HEK293 (cell line): ENCODE measurements around the gene AGK.

Experiments
- CTCF ChIA-PET: fragments of 350-600 bp; formaldehyde crosslinking; extraction: SDS; loops from one replicate; lab custom pipeline; 2021; ENCODE audit warnings: antibody characterized with exemption; lab: Yijun Ruan, JAX
- POLR2A ChIA-PET: fragments of 300-600 bp; formaldehyde crosslinking; extraction: SDS; loops from one replicate; lab custom pipeline; 2020; ENCODE audit warnings: antibody characterized with exemption, inconsistent platforms; lab: Yijun Ruan, JAX
- H3K27ac ChIP-seq: fragments of 200-500 bp; sonication (Bioruptor generic); 2 replicates; pipeline ENCODE4 v1.5.1; 2014; ENCODE audit warnings: low read depth, low read length, control low read depth, inconsistent platforms; ENCODE audit errors: extremely low read depth
- H3K36me3 ChIP-seq, 2 experiments: fragments of 200-500 bp in 1 of 2; sonication (Bioruptor generic) in 1 of 2; 1 replicate in 1 of 2; 2 replicates in 1 of 2; pipeline ENCODE4 v1.5.1; 2014 to 2017; ENCODE audit warnings: inconsistent platforms in 2 of 2, low read length in 2 of 2; ENCODE audit not compliant: control insufficient read depth in 2 of 2, insufficient read depth in 1 of 2
- H3K4me1 ChIP-seq: fragments of 200-500 bp; sonication (Bioruptor generic); 2 replicates; pipeline ENCODE4 v1.5.1; 2014; ENCODE audit warnings: mild to moderate bottlenecking, low read length, inconsistent platforms; ENCODE audit not compliant: control insufficient read depth, insufficient read depth
- H3K4me3 ChIP-seq: 2 replicates; pipeline ENCODE4 v1.5.1; 2011; ENCODE audit warnings: low read depth, mild to moderate bottlenecking, control low read depth, low read length, moderate library complexity
- H3K9me3 ChIP-seq: fragments of 200-500 bp; sonication (Bioruptor generic); 2 replicates; pipeline ENCODE4 v1.5.1; 2014; ENCODE audit warnings: low read depth, low read length, inconsistent platforms; ENCODE audit not compliant: control insufficient read depth, insufficient read depth
- REPIN1 ChIP-seq: fragments of 450-650 bp; formaldehyde crosslinking; IDR thresholded peaks from 2 replicates; pipeline ENCODE4 v1.5.1; 2017; ENCODE audit warnings: missing biosample characterization, missing genetic modification characterization, low read depth
- SCRT1 ChIP-seq: fragments of 450-650 bp; formaldehyde crosslinking; IDR thresholded peaks from 2 replicates; pipeline ENCODE4 v1.5.1; 2016; ENCODE audit warnings: missing biosample characterization, missing genetic modification characterization, borderline replicate concordance
- TCF7L2 ChIP-seq: IDR thresholded peaks from 2 replicates; pipeline ENCODE4 v1.6.1; 2011; ENCODE audit warnings: low read depth, mild to moderate bottlenecking, inconsistent platforms, low read length, moderate library complexity, borderline replicate concordance
- TSHZ1 ChIP-seq: fragments of 450-650 bp; formaldehyde crosslinking; IDR thresholded peaks from 2 replicates; pipeline ENCODE4 v1.5.1; 2016; ENCODE audit warnings: missing biosample characterization, missing genetic modification characterization, borderline replicate concordance
- ZBTB7A ChIP-seq: fragments of 450-650 bp; formaldehyde crosslinking; IDR thresholded peaks from 2 replicates; pipeline ENCODE4 v1.5.1; 2016; ENCODE audit warnings: low read depth, missing biosample characterization, missing genetic modification characterization
- ZNF26 ChIP-seq: fragments of 450-650 bp; formaldehyde crosslinking; IDR thresholded peaks from 2 replicates; pipeline ENCODE4 v1.5.1; 2016; ENCODE audit warnings: missing biosample characterization, missing genetic modification characterization
- ZNF274 ChIP-seq, 2 experiments: fragments of 200-500 bp in 1 of 2; fragments of 450-650 bp in 1 of 2; sonication (Bioruptor generic) in 1 of 2; formaldehyde crosslinking in 1 of 2; IDR thresholded peaks; 2 replicates each; pipeline versions ENCODE4 v1.5.1 to v1.6.1; 2014 to 2016; ENCODE audit warnings: borderline replicate concordance in 1 of 2, inconsistent platforms in 1 of 2, low read length in 1 of 2, missing biosample characterization in 1 of 2, missing genetic modification characterization in 1 of 2
- ZNF280C ChIP-seq: fragments of 450-650 bp; formaldehyde crosslinking; IDR thresholded peaks from 2 replicates; pipeline ENCODE4 v1.5.1; 2016; ENCODE audit warnings: missing biosample characterization, missing genetic modification characterization
- ZNF341 ChIP-seq: fragments of 450-650 bp; formaldehyde crosslinking; IDR thresholded peaks from 2 replicates; pipeline ENCODE4; 2016; ENCODE audit warnings: low read depth, missing biosample characterization, missing genetic modification characterization
- ZNF518A ChIP-seq: fragments of 450-650 bp; formaldehyde crosslinking; conservative IDR thresholded peaks from 2 replicates; pipeline ENCODE4 v1.5.1; 2016; ENCODE audit warnings: low read depth, missing biosample characterization, missing genetic modification characterization
- ZNF544 ChIP-seq: fragments of 450-650 bp; formaldehyde crosslinking; IDR thresholded peaks from 2 replicates; pipeline ENCODE4 v1.5.0; 2017; ENCODE audit warnings: missing biosample characterization, missing genetic modification characterization
- ZNF548 ChIP-seq: fragments of 450-650 bp; formaldehyde crosslinking; IDR thresholded peaks from 2 replicates; pipeline ENCODE4 v1.5.1; 2016; ENCODE audit warnings: missing biosample characterization, missing genetic modification characterization
- ZNF623 ChIP-seq: fragments of 450-650 bp; formaldehyde crosslinking; IDR thresholded peaks from 2 replicates; pipeline ENCODE4 v1.5.1; 2016; ENCODE audit warnings: missing biosample characterization, missing genetic modification characterization
- ZNF626 ChIP-seq: fragments of 450-650 bp; sonication (Bioruptor Pico); formaldehyde crosslinking; IDR thresholded peaks from 2 replicates; pipeline ENCODE4 v1.5.1; 2018; ENCODE audit warnings: missing biosample characterization, missing genetic modification characterization, inconsistent platforms
- ZNF654 ChIP-seq: fragments of 450-650 bp; formaldehyde crosslinking; IDR thresholded peaks from 2 replicates; pipeline ENCODE4 v1.5.1; 2016; ENCODE audit warnings: low read depth, missing biosample characterization, missing genetic modification characterization
- ZNF830 ChIP-seq: fragments of 450-650 bp; IDR thresholded peaks from 2 replicates; pipeline ENCODE4 v1.5.0; 2018; ENCODE audit warnings: missing biosample characterization, missing genetic modification characterization, low read depth, mild to moderate bottlenecking, moderate library complexity
- ZSCAN16 ChIP-seq: fragments of 450-650 bp; formaldehyde crosslinking; IDR thresholded peaks from 2 replicates; pipeline ENCODE4 v1.5.1; 2016; ENCODE audit warnings: missing biosample characterization, missing genetic modification characterization
- ZSCAN30 ChIP-seq: fragments of 450-650 bp; IDR thresholded peaks from 2 replicates; pipeline ENCODE4 v1.5.1; 2018; ENCODE audit warnings: missing biosample characterization, mild to moderate bottlenecking, missing genetic modification characterization, moderate library complexity

The AGK gene

GRCh38 chr7:141695803-141696289 is 144.6 kb downstream of the AGK start:
- peaks cover 8% of the 10 kb centered on the region for H3K4me1 ChIP-seq
- H3K4me3 ChIP-seq = no peak overlapping the region
- ChIA-PET POLR2A (interaction anchor here (1.0 kb wide), 1 partner anchor 42 kb away, joined by 3 read pairs; the partner anchor contains the start of gene SSBP1), CTCF (interaction anchor here (0.6 to 1.6 kb wide), 3 partner anchors 16 to 90 kb away, joined by 3 to 4 read pairs (median 3); no protein-coding TSS in a partner anchor)
- H3K9me3 ChIP-seq = no peaks in the 10 kb centered on the region
- no peaks in the 10 kb centered on the region for H3K36me3 ChIP-seq
- no peak overlapping the region for H3K27ac ChIP-seq
- no peak for TF ChIP-seq ZNF623 (tag by site-specific recombination)
- TF ChIP-seq SCRT1 (tag by site-specific recombination) = no peak
- TF ChIP-seq ZSCAN30 (tag by site-specific recombination) = no peak
- TF ChIP-seq REPIN1 (tag by site-specific recombination) = no peak
- no peak for TF ChIP-seq ZNF830 (tag by site-specific recombination)
- no peak for TF ChIP-seq ZSCAN16
- TF ChIP-seq ZNF341 (tag by site-specific recombination) = no peak
- no peak for TF ChIP-seq ZNF548 (tag by site-specific recombination)
- no peak for TF ChIP-seq ZNF654 (tag by site-specific recombination)
- no peak for TF ChIP-seq ZNF280C (tag by site-specific recombination)
- TF ChIP-seq TCF7L2 = no peak
- TF ChIP-seq TSHZ1 (tag by site-specific recombination) = no peak
- no peak for TF ChIP-seq ZNF26 (tag by site-specific recombination)
- TF ChIP-seq ZNF274 (IDR thresholded peaks at IDR 0.05; ENCODE audit: low read length) = no peak
- TF ChIP-seq ZNF274 (tag by site-specific recombination; IDR thresholded peaks at IDR 0.05; ENCODE audit: borderline replicate concordance) = no peak
- TF ChIP-seq ZNF626 (tag by site-specific recombination) = no peak
- TF ChIP-seq ZNF544 = no peak
- TF ChIP-seq ZNF518A (tag by site-specific recombination) = no peak
- TF ChIP-seq ZBTB7A (tag by site-specific recombination) = no peak
